HG02610 (cell line): Measurements from ENCODE around the gene DCLRE1A.
"Not testable (repeated sequence)": the region's sequence is repeated elsewhere in the genome, so short reads cannot be mapped to it uniquely, and the experiment has no call there.

Experiments
- ATAC-seq: cut with Tn5 transposase; IDR thresholded peaks from one replicate; pipeline ENCODE4 v1.9.1; 2021; ENCODE audit warnings: mild to moderate bottlenecking, moderate library complexity; ENCODE audit not compliant: unreplicated experiment

Gene DCLRE1A

DNA sequence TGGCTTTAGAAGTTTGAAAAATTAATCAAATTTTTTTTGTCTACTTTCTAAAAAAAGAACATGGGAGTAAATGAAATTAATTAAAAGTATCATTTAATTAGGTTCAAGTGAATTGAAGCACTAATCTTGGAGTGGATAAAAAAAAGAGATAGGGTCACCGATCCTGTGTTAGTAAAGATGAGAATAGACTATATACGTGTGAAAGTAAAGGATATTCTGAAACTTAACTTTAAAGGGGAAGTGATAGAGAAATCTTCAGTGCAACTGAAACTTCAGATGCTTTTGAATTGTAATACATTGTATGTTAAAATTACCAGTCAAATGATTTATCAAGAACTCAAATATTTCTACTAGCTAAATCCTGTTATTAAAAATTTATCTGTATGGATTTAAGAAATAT is 5.4 kb upstream of the DCLRE1A start:
- ATAC-seq: peak; percentile 36

DNA sequence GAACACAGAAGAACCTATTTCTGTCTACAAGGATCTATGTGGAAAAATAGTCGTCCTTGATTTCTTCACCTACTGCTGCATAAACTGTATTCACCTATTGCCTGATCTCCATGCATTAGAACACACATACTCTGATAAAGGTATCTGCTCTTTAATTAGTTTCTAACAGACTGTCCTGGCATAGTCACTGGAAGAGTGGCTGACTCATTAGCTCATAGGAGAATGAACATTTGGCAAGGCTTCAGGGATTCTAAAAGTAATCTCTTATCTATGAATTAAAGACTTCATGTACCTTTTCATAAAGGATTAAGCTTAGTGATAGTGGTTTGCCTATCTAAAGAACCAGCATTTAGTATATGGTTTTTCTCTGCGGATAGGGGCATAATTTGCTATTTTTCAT is 4.7 kb upstream of the DCLRE1A start:
- ATAC-seq: no peak

DNA sequence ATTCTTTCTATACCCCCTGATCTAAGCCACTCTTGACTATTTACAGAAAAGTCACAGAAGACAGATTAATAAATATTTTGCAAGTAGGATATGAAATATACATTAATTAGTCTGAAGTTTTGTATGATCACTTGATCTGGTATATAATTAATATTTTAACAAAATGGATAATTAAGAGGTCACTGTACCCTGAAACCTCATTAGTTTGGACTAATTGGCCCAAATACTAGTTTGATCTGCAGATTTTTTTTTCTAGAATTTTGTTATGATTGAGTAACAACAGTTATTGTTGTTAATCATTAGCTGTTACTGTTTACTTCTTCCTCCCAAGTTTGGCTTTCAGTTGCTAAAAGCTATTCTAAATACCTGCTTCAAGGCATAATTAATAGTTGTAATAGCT is 3.3 kb upstream of the DCLRE1A start:
- no peak for ATAC-seq

DNA sequence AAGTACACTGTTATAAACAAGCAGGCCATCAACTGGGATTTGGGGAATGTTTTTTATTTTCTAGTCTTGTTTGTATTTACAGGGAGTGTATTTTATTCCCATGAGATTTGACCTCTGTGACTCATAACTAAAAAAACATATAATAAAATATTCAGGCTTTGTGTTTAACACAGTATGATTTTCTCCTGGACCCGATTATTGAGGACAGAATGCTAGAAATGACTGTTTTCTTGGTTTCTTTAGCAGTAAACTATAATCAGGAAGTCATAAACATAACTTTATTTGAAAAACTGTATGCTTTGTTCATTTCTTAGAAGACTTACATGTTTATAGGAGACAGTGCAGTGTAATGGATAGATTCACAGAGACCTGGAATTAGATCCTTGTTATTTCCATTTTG is 2.7 kb upstream of the DCLRE1A start:
- no peak for ATAC-seq

DNA sequence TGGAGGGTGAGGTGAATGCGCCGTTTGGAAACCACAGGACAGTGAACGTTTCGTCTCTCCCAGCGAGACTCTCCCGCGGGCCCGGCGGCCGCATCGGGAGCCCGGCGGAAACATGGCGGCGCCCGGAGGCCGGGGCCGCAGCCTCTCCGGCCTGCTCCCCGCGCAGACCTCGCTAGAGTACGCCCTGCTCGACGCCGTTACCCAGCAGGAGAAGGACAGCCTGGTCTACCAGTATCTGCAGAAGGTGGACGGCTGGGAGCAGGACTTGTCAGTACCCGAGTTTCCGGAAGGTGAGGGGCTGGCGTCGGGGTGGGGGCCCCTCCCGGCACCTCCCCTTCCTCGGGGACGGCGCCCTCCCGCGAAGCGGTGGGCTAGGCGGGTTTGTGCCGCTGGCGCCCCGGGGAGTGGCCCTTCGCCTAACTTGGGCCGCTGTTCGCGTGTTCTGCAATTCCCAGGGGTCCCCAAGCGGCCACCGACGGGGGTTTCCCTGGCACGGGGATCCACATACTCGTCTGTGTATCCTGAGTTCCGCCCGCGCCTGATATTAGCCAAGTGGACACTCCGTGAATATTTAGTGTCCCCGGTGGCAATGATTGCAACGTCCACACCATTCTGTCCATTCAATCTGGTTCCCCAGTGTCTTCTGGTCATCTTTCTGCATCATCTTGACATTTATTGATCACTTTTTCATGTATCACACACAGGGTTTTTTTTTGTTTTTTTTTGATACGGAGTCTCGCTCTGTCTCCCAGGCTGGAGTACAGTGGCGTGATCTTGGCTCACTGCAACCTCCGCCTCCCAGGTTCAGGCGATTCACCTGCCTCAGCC is 1.1 kb upstream of the DCLRE1A start:
- ATAC-seq: peak; percentile 32

DNA sequence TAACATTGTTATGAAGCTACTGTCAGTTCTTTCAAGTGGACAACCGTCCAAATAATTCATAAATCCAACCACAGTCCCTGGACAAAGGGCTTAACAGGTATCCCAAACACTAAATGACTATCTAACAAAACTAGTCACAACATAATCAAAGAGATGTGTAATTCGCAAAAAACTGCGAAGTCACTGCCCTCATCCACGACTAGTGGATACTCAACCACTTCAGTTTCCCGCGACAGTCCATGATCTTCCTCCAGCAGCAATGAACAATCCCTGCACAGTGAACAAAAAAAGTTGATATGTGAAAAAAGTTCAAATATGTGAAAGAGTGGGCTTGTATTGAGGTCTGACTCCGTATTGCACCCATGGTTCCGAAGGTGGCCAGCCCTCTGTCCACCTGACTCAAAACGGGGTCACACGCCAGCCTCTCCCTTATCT is 287 bp downstream of the DCLRE1A start:
- ATAC-seq: no peak

DNA sequence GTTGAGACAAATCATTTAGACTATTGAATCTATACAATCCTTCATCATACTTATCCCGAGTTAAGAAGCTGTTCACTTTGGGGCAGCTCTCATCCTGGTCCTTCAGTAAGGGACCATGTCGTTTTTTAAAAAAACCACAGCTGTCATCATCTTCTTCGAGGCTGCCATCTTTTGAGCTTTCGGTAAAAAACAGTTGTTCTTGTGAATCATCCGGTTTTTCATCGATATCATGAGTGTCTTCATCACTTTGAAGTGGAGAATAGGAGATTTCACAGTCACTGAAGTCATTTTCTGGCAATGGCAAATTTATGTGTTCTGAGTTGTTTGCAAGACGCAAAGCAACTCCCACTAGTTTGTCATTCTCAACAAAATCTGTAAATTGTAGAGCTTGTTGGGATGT is 3.9 kb downstream of the DCLRE1A start:
- ATAC-seq: no peak

DNA sequence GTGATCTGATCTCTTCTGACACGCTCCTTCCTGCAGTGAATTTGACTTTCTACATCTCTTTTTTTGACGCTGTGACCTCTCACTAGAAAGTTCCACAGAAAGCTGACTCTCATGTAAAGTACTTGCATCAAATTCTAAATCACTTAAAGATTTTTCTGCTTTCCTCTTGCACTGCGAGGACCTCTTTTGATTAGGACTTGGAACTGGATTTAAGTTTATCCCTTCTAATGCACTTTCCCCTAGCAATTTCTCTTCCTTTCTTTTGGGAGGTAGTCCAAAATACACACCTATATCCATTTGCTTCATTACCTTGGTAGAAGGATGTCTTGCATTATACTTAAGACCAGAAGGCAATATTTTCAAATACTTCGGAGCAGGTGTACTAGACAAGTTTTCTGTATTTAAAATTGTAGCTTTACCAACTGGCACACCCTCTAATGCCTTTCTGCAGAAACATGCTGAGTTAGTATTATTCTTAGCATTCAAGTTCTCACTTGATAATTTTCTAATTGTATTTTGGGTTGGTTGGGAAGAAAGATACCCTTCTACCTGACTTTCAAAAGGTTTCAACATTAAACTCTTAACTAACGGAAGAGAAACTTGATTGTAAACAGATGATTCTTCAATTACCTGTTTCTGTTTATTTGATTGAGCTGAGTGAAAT is 4.6 kb downstream of the DCLRE1A start:
- ATAC-seq: no peak

DNA sequence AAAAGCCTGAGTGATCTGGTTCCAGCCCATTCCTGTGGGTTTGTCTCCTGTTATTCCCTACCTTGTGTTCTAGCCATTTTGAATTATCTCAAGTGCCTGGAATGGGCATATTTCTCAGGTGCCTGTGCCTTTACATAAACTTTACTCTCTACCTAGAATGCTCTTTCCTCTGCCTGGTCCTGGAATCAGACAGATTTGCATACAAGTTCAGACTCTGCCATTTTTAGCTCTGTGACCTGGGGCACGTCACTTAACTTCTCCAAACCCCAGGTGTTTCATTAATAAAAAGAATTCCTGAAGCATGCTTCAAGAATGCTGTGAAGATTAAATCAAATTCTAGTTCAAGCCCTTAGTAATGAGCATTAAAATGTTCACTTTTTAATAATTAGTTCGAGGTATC is 7.8 kb downstream of the DCLRE1A start:
- ATAC-seq: no peak

DNA sequence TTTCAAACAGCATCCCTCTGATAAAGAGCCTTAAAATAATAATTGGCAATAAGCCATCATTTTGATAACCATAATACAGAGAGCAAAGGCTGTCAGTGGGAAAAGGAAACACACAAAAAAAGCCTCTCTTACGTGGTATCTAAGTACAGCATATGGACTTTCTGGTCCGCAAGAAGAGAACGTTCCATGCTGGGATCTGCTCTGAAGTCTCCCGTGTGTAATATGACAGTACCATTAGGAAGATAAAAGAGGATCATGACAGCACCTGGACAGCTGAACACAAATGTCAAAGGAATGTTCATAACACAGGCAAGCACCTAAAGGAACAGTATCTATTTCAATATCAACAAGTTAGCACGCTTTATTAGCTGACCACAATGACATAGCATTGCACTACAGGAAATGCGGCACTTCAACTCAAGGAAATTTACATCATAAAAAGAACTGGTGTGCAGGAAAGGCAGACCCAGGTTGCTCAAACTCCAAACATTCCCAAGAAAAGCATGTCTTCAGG is 9.9 kb downstream of the DCLRE1A start:
- no peak for ATAC-seq

DNA sequence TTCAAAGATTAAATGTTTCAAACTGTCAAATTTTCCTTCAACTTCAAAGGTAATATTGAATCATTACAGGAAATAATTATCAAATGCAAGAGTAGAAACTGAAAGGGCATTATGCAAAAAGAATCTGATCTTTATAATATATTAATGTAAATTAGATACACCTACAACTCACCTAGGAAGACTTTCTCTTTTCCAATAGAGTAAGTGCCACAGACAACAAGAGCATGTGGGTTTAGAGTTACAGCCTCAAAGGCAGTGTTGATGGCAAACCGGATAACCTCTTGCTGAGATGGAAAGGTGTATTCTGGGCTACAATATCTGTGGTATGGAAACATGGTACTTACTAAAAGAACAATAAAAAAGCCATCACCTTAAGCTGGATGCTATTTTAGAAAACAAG is 11.7 kb downstream of the DCLRE1A start:
- no peak for ATAC-seq

DNA sequence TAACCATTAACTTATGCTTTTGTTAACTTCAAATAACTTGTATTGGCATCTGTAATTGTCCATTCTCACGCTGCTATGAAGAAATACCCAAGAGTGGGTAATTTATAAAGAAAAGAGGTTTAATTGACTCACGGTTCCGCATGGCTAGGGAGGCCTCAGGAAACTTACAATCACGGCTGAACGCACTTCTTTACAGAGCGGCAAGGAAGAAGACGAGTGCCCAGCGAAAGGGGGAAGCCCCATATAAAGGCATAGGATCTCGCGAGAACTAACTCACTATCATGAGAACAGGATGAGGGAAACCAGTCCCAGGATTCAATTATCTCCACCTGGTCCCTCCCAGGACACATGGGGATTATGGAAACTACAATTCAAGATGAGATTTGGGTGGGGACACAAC is 25.3 kb downstream of the DCLRE1A start:
- not testable (repeated sequence) for ATAC-seq

DNA sequence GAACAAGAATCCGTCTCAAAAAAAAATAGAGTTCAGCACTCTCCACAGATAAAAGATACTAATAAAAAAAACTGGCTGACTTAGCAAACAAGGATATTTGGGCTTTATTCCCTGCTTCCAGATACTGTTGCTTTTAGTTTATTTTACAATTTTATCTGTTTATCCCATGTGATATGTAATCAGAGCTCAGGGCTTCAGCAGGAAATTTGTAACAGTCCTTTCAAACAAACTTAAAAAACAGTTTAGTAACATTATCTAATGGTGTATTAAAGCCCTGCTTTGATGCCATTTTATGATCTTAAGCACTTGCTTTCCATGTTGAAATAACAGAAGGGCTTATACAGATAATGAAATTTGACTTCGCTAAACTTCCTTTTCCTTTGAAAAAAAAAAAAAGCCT is 28.1 kb downstream of the DCLRE1A start:
- no peak for ATAC-seq

DNA sequence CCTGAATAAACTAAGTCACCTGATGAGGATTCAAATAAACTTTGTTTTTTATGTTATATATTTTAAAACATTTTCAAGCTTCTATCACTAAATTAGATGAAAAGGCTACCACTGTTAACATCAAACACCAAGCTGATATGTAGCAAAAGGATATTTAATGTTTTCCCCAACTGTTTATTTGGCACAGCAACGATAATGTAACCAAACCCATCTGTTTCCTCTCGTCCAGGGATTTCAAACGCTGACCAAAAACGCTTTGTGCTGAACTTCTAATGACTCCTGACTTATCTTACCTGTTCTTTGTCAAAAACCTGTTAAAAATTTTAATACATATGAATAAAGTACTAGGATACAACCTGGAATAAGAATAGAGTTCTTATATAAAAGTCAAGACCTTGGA is 30.5 kb downstream of the DCLRE1A start:
- ATAC-seq: no peak

DNA sequence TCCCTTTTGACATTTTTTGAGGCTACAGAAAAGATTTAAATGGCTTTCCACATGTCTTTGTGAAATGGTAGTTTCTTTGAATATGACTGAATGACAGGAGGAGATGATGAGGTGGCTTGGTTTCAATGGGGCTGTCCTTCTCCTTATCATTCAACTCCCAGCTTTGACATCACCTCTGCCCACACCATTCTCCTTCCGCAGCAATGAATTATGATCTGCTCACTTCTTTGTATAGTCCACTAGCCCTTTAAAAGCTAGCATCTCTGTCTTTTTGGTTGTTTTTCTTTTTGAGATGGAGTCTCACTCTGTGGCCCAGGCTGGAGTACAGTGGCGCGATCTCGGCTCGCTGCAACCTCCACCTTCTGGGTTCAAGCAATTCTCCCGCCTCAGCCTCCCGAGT is 31.7 kb downstream of the DCLRE1A start:
- no peak for ATAC-seq

DNA sequence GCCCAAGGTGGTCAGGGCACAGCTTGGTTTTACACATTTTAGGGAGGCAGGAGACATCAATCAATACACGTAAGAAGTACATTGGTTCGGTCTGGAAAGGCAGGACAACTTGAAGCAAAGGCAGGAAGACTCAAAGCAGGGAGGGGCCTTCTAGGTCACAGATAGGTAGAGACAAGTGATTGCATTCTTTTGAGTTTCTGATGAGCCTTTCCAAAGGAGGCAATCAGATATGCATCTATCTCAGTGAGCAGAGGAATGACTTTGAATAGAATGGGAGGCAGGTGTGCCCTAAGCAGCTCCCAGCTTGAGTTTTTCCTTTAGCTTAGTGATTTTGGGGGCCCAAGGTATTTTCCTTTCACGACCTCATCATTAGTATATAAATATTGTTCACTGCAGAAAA is 32.6 kb downstream of the DCLRE1A start:
- ATAC-seq: not testable (repeated sequence)

DNA sequence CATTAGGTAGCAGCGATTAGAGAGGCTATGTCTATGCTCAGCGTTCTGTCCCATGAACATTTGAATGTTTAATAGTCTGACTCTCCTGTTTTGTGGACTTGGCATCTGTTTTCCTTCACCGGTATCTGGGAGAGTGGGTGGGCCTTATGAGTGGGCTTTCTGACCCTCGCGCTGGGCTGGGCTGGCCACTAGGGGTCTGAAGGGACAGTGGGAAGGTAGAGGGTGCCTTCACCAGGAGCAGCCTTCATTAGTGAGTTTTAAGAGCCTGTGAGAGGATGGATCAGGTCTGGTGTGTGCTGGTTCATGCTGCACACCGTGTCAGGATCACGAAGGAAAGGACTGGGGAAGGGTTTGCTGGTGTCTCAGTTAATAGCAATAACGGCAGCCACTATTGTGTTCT is 33.4 kb downstream of the DCLRE1A start:
- no peak for ATAC-seq

DNA sequence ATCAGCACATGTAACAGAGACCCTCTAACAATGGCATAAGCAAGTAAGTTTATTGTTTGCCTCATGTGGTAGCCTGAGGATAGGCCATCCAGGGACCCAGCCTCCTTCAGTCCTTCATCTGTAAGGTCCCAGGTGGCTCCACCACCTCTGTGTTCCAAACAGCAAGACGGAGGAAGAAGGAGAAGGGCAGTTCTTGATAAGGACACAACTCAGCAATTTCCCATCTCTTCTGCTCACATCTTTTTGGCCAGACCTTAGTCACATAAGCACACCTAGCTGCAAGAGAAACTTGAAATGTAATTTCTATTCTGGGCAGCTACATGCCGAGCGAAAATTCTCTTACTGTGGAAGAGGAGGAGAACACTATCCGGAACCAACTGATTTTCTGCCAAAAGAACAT is 33.9 kb downstream of the DCLRE1A start:
- ATAC-seq: no peak

DNA sequence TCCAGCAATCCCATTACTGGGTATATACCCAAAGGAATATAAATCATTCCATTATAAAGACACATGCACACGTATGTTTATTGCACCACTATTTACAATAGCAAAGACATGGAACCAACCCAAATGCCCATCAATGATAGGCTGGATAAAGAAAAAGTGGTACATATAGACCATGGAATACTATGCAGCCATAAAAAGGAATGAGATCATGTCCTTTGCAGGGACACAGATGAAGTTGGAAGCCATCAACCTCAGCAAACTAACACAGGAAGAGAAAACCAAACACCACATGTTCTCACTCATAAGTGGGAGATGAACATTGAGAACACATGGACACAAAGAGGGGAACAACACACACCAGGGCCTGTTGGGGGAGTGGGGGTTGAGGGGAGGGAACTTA is 39.2 kb downstream of the DCLRE1A start:
- ATAC-seq: not testable (repeated sequence)

DNA sequence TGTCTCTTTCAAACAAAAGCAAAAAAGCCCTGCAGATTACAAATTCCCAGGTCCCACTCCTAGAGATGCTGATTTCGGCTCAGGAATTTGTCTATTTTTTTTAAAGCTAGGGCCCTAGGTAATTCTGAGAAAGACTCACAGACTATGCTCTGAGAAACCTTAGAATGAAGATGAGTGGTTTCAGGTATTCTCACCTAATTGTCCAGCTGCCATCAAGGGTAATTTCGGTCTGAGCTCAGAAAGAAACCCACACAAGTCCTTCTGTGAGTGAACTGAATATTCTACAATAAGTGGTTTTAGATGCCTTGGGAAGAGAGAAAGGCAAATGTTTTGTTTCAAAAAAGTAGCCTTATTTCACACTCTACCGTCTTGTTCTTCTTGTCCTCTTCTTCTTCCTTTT is 45.7 kb downstream of the DCLRE1A start:
- no peak for ATAC-seq

DNA sequence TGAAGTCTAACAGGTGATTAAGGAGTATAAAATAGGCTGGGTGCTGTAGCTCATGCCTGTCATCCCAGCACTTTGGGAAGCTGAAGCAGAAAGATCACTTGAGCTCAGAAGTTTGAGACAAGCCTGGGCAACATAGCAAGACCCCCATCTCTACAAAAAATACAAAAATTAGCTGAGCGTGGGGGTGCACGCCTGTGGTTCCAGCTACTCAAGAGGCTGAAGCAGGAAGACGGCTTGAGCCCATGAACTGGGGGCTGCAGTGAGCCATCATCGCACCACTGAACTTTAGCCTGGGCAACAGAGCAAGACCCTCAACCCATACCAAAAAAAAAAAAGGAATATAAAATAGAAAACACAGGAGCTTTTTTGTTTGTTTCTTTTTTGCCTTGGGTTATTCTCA is 47.4 kb downstream of the DCLRE1A start:
- ATAC-seq: no peak

DNA sequence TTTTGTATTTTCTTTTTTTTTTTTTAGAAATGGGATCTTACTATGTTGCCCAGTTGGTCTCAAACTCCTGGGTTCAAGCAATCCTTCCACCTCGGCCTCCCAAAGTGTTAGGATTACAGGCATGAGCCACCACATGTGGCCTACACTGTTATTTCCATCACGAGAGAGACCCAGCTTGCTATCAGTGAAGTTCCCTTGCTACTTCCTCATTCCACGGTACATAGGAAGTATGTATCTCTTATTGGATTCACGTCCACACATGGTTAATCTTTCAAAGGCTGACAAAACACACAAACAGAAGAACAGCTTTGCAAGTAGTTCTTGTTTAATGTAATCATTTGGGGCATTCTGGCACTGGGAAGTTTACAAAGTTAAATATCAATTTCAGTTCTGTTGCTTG is 50.9 kb downstream of the DCLRE1A start:
- no peak for ATAC-seq
